Kidney glomerular epithelial cell (primary cell): ENCODE results near the gene CAMK2D.

Experiments
- DNase-seq: peaks from one replicate; lab custom pipeline; 2025; lab: John Stamatoyannopoulos, UW

CAMK2D gene

GRCh38 chr4:113564493-113564892 is 197.0 kb downstream of the CAMK2D start:
- DNase-seq: no peak

- no peak for DNase-seq
Measured at GRCh38 chr4:113563691-113564378, 197.7 kb downstream of the CAMK2D start.

- DNase-seq: no peak
Measured at GRCh38 chr4:113561758-113562157, 199.8 kb downstream of the CAMK2D start.

GRCh38 chr4:113561092-113561491 is 200.4 kb downstream of the CAMK2D start:
- DNase-seq: no peak

GRCh38 chr4:113560579-113560978 is 201.0 kb downstream of the CAMK2D start:
- no peak for DNase-seq

- DNase-seq: no peak
Measured at GRCh38 chr4:113559947-113560346, 201.6 kb downstream of the CAMK2D start.

- no peak for DNase-seq
Measured at GRCh38 chr4:113556382-113557134, 205.0 kb downstream of the CAMK2D start.

- no peak for DNase-seq
Measured at GRCh38 chr4:113555868-113556267, 205.7 kb downstream of the CAMK2D start.

- no peak for DNase-seq
Measured at GRCh38 chr4:113553082-113553481, 208.5 kb downstream of the CAMK2D start.

GRCh38 chr4:113550510-113550909 is 211.0 kb downstream of the CAMK2D start:
- DNase-seq: no peak

GRCh38 chr4:113548303-113548702 is 213.2 kb downstream of the CAMK2D start:
- DNase-seq: no peak

- peak; percentile 92 for DNase-seq
Measured at GRCh38 chr4:113547487-113548042, 214.0 kb downstream of the CAMK2D start.

GRCh38 chr4:113541933-113542332 is 219.6 kb downstream of the CAMK2D start:
- peak; percentile 24 for DNase-seq

- DNase-seq: no peak
Measured at GRCh38 chr4:113540859-113541258, 220.7 kb downstream of the CAMK2D start.

GRCh38 chr4:113539408-113539807 is 222.1 kb downstream of the CAMK2D start:
- peak; percentile 89 for DNase-seq

- DNase-seq: no peak
Measured at GRCh38 chr4:113537628-113538027, 223.9 kb downstream of the CAMK2D start.

- no peak for DNase-seq
Measured at GRCh38 chr4:113537203-113537602, 224.3 kb downstream of the CAMK2D start.

- DNase-seq: no peak
Measured at GRCh38 chr4:113534711-113535110, 226.8 kb downstream of the CAMK2D start.

- no peak for DNase-seq
Measured at GRCh38 chr4:113531572-113531971, 230.0 kb downstream of the CAMK2D start.

- no peak for DNase-seq
Measured at GRCh38 chr4:113528395-113528794, 233.1 kb downstream of the CAMK2D start.

- no peak for DNase-seq
Measured at GRCh38 chr4:113525521-113525920, 236.0 kb downstream of the CAMK2D start.

GRCh38 chr4:113524505-113525186 is 236.9 kb downstream of the CAMK2D start:
- no peak for DNase-seq

GRCh38 chr4:113524096-113524495 is 237.4 kb downstream of the CAMK2D start:
- DNase-seq: no peak
